HepG2 (cell line): ENCODE results near the gene GSAP. TPM values are rescaled to one million over a fixed set of nuclear protein-coding genes. Genes with fewer than 3 reads are reported as not detected.

ENCODE experiments used
- CREM ChIP-seq, 2 experiments: sonication (generic) in 1 of 2; formaldehyde crosslinking in 1 of 2; IDR thresholded peaks; 2 replicates each; pipeline versions ENCODE4 v1.4.0 to v1.6.1; 2016 to 2020; ENCODE audit warnings: antibody characterized with exemption in 1 of 2, mild to moderate bottlenecking in 1 of 2, missing genetic modification reagents in 1 of 2
- FOSL1 ChIP-seq: sonication (generic); formaldehyde crosslinking; IDR thresholded peaks from 2 replicates; pipeline ENCODE4 v1.9.0; 2021; ENCODE audit warnings: missing genetic modification reagents, borderline replicate concordance
- GTF3A ChIP-seq: sonication (generic); formaldehyde crosslinking; conservative IDR thresholded peaks from 2 replicates; pipeline ENCODE4 v1.4.0; 2020; ENCODE audit warnings: mild to moderate bottlenecking, missing genetic modification reagents
- HES4 ChIP-seq: sonication (generic); formaldehyde crosslinking; IDR thresholded peaks from 2 replicates; pipeline ENCODE4 v1.9.0; 2021; ENCODE audit warnings: mild to moderate bottlenecking, missing genetic modification reagents, borderline replicate concordance
- MATR3 ChIP-seq: sonication (generic); formaldehyde crosslinking; IDR thresholded peaks from 2 replicates; pipeline ENCODE4 v1.4.0; 2020; ENCODE audit warnings: missing genetic modification reagents
- MIER3 ChIP-seq: IDR thresholded peaks from 2 replicates; pipeline ENCODE4 v1.6.1; 2016; ENCODE audit warnings: missing compliant biosample characterization, borderline replicate concordance
- POLR2AphosphoS5 ChIP-seq: IDR thresholded peaks from 2 replicates; pipeline ENCODE4 v1.6.1; 2012; ENCODE audit warnings: low read depth, low read length
- RXRB ChIP-seq: IDR thresholded peaks from 2 replicates; pipeline ENCODE4 v1.6.1; 2016; ENCODE audit warnings: borderline replicate concordance, missing genetic modification reagents, missing compliant biosample characterization
- SMAD3 ChIP-seq: sonication (generic); formaldehyde crosslinking; IDR thresholded peaks from 2 replicates; pipeline ENCODE4 v1.4.0; 2020; ENCODE audit warnings: missing genetic modification reagents
- SOX6 ChIP-seq, 2 experiments: fragments of 450-650 bp in 1 of 2; sonication (generic) in 1 of 2; formaldehyde crosslinking in 1 of 2; IDR thresholded peaks; 2 replicates each; pipeline versions ENCODE4 v1.4.0 to v1.6.1; 2017 to 2020; ENCODE audit warnings: antibody characterized with exemption in 1 of 2, mild to moderate bottlenecking in 1 of 2, missing genetic modification reagents in 1 of 2
- ZNF30 ChIP-seq: sonication (generic); formaldehyde crosslinking; IDR thresholded peaks from 2 replicates; pipeline ENCODE4 v1.5.0; 2020; ENCODE audit warnings: mild to moderate bottlenecking, missing genetic modification reagents
- polyA plus RNA-seq, 8 experiments: library from polyadenylated mRNA; depleted of rRNA in 3 of 8; stranded (reverse) in 7 of 8; unstranded in 1 of 8; fragments of >200 nt; fragmentation: Illumina TruSeq in 4 of 8; extraction: Trizol in 4 of 8; gene quantifications; 2 replicates each; pipeline versions ENCODE4 v1.2.1 to v1.2.3, GENCODE V29; 2011 to 2016; ENCODE audit warnings: low read depth in 4 of 8, missing spikeins in 1 of 8, mixed read lengths in 1 of 8; ENCODE audit not compliant: insufficient read depth in 1 of 8
- total RNA-seq, 5 experiments: library from RNA; depleted of rRNA; stranded (reverse); fragments of >200 nt; fragmentation: Illumina TruSeq; extraction: Trizol; gene quantifications; 2 replicates each; pipeline ENCODE4 v1.2.3, GENCODE V29; 2016; ENCODE audit warnings: low read depth in 1 of 5
- TF ChIP-seq, protein P1 (sequence below): sonication (generic); formaldehyde crosslinking; IDR thresholded peaks from 2 replicates; pipeline ENCODE4 v1.8.0; 2022; ENCODE audit warnings: missing genetic modification reagents, mild to moderate bottlenecking, moderate library complexity, borderline replicate concordance
- TF ChIP-seq, protein P2 (sequence below): sonication (generic); formaldehyde crosslinking; IDR thresholded peaks from 2 replicates; pipeline ENCODE4 v1.5.0; 2020; ENCODE audit warnings: missing genetic modification reagents
- TF ChIP-seq, protein P3 (sequence below): IDR thresholded peaks from 2 replicates; pipeline ENCODE4 v1.6.1; 2016; ENCODE audit warnings: missing compliant biosample characterization, missing genetic modification reagents, borderline replicate concordance

The GSAP gene
- total and polyA plus RNA-seq, 2 of the 13 experiments (the other 11 are each of a cell fraction or from before 2014, with no cell fraction given) = 34.6 to 40.6 TPM

DNA sequence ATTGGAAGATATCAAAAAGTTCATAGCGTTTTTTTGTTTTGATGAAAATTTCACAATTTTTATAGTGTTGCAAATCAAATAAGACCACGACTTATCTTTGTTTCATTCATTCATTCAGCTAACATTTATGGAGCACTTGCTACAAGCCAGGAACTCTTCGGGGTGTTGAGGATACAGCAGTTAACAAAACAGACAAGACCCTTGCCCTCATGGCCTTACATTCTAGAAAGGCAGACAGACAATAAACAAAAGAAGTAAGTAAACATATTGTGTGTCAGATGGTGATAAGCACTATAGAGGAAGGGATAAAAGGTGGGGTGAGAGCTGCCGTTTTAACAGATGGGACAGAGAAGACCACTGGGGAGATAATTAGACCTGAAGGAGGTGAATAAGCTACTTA is 41.6 kb upstream of the GSAP start (continued):
- TF ChIP-seq, protein P1, sequence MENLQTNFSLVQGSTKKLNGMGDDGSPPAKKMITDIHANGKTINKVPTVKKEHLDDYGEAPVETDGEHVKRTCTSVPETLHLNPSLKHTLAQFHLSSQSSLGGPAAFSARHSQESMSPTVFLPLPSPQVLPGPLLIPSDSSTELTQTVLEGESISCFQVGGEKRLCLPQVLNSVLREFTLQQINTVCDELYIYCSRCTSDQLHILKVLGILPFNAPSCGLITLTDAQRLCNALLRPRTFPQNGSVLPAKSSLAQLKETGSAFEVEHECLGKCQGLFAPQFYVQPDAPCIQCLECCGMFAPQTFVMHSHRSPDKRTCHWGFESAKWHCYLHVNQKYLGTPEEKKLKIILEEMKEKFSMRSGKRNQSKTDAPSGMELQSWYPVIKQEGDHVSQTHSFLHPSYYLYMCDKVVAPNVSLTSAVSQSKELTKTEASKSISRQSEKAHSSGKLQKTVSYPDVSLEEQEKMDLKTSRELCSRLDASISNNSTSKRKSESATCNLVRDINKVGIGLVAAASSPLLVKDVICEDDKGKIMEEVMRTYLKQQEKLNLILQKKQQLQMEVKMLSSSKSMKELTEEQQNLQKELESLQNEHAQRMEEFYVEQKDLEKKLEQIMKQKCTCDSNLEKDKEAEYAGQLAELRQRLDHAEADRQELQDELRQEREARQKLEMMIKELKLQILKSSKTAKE (CRISPR knock-in tag) = peak; percentile 88
- TF ChIP-seq SMAD3 (CRISPR knock-in tag) = no peak
- TF ChIP-seq MIER3 (CRISPR knock-in tag) = no peak
- peak; percentile 91 for TF ChIP-seq RXRB (CRISPR knock-in tag)
- TF ChIP-seq GTF3A (CRISPR knock-in tag) = no peak
- no peak for TF ChIP-seq HES4
- no peak for TF ChIP-seq POLR2AphosphoS5
- TF ChIP-seq, protein P2, sequence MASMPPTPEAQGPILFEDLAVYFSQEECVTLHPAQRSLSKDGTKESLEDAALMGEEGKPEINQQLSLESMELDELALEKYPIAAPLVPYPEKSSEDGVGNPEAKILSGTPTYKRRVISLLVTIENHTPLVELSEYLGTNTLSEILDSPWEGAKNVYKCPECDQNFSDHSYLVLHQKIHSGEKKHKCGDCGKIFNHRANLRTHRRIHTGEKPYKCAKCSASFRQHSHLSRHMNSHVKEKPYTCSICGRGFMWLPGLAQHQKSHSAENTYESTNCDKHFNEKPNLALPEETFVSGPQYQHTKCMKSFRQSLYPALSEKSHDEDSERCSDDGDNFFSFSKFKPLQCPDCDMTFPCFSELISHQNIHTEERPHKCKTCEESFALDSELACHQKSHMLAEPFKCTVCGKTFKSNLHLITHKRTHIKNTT (CRISPR knock-in tag) = no peak
- no peak for TF ChIP-seq FOSL1 (CRISPR knock-in tag)
- TF ChIP-seq ZNF30 (CRISPR knock-in tag) = no peak
- no peak for TF ChIP-seq SOX6 (IDR thresholded peaks at IDR 0.05)
- peak; percentile 91 for TF ChIP-seq SOX6 (CRISPR knock-in tag; IDR thresholded peaks at IDR 0.05)
- TF ChIP-seq CREM (IDR thresholded peaks at IDR 0.05) = peak; percentile 37; the same call in 1 of the 2 replicates
- TF ChIP-seq CREM (CRISPR knock-in tag; IDR thresholded peaks at IDR 0.05) = no peak
- TF ChIP-seq, protein P3, sequence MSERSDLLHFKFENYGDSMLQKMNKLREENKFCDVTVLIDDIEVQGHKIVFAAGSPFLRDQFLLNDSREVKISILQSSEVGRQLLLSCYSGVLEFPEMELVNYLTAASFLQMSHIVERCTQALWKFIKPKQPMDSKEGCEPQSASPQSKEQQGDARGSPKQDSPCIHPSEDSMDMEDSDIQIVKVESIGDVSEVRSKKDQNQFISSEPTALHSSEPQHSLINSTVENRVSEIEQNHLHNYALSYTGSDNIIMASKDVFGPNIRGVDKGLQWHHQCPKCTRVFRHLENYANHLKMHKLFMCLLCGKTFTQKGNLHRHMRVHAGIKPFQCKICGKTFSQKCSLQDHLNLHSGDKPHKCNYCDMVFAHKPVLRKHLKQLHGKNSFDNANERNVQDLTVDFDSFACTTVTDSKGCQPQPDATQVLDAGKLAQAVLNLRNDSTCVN (CRISPR knock-in tag) = no peak
- no peak for TF ChIP-seq MATR3
